GM19238 (cell line): ENCODE data around the gene SAV1.
"Not testable (repeated sequence)": the region's sequence is repeated elsewhere in the genome, so short reads cannot be mapped to it uniquely, and the experiment has no call there.

Source experiments
- DNase-seq: peaks from one replicate; pipeline ENCODE4 v3.0.0; 2011; ENCODE audit warnings: low spot score; ENCODE audit not compliant: insufficient read length

SAV1 gene

DNA sequence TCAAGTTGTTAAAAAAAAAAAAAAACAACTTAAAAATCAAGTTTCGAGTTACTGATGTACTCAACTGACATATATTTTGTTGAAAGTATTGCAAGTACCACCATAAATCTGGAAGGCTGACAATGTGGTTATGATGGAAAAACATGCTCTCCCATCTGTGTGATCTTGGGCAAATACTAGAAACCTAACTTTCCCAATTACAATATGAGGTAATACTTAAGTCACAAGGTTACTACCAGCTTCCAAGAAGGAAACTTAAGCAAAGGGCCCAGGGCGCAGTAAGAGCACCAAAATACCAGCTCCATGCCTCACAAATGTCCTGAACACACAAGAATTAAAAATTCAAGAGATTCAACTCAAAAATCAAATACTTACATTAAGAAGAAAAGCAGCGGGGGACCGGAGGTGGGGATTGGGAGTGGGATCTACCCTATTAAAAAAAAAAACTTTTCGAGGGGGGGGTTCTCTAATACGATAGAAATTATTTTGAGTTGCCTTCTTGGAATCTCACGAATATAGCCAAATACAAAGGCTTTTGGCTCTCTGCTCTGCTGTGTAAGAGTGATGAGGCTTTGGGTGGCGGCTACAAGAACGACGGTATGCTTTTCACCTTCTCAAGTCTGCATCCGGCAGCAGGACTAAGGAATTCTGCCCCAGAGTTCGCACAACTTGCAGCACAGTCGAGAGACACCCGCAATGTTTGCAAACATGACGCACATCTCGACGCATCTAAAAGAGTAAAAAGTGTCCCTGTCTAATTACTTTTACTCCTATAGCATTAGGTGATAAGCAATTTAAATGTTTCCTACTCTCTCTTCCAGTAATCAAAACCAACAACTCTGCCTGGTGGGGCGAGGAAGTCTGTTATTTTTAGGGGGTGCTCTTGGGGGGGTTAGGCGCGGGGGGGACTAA, 1.1 kb downstream of the SAV1 start:
- DNase-seq, result no peak

DNA sequence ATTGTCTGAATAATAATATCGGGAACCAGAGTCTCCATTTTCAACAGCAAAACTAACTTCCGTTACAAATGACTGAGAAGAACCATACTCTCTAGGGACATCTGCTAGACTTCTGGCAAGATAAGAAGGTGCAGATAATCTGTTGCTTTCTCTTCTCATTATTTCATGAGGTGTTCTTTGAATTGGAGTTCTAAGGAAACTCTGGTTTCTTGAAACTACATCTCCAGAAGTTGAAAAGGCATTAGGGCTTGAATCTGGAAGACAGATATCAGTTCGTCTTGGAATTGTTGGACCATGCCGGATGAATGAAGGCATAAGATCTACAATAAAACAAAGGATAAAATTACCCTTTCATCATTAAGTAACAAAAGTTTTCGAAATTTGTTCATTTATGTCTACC, 2.8 kb downstream of the SAV1 start:
- DNase-seq, result not testable (repeated sequence)

DNA sequence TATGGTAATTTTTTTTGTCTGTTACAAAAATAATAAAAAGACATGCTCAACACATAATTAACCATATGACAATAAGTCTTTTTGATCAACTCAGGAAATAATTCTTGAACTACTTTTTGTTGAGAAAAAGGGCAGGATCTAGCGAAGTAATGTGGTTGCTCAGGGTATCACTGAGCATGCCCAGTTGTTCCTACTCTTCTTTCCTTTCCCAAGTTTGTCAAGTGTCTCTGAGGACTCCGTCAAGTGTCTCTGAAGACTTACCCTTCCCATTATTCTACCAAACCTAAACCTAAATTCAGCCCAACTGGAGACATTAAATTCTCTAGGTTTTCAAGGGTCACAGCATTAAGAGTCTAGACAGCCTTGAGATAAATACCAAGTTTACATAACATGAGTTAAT, 3.5 kb downstream of the SAV1 start:
- DNase-seq, result not testable (repeated sequence)

DNA sequence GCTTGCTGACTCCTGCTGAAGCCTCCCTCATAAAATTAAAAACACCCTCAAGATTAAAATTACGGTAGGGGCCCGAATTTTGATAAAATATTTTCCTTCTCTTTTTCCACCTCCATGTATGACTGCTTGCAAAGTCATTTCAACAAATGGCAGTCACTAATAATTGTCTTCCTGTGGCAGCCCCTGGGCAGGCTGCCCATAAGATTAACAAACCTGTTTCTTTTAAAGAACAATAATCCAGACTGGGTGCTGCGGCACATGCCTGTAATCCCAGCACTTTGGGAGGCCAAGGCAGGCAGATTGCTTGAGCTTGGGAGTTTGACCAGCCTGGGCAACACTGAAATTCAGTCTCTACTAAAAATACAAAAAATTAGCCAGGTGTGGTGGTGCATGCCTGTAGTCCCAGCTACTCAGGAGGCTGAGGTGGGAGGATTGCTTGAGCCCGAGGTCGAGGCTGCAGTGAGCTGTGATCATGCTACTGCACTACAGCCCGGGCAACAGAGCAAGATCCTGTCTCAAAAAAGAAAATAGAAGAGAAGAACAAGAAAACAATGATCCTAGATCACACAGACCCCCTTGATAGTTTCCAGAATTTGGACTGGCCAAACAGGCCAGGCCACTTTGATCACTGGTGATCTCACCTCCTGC, 8.7 kb downstream of the SAV1 start:
- DNase-seq, result no peak

DNA sequence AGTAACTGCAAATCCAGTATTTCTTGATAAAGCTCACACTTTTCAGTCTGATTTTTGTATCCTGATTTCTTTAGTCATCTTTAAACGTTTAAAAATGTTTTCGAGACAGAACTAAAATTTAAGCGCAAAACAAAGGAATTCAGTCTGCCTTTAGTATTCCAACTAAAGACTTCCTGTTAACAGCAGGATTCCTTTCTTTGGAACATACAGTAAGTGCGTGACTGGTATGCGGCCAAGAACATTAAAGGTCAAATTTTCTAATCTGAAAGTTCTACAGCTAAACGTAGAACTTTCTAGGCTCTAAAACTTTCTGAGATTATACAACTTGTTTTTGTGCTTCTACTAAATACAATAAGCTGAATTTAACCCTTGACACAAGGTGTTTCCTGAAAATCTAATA, 9.9 kb downstream of the SAV1 start:
- no peak for DNase-seq

DNA sequence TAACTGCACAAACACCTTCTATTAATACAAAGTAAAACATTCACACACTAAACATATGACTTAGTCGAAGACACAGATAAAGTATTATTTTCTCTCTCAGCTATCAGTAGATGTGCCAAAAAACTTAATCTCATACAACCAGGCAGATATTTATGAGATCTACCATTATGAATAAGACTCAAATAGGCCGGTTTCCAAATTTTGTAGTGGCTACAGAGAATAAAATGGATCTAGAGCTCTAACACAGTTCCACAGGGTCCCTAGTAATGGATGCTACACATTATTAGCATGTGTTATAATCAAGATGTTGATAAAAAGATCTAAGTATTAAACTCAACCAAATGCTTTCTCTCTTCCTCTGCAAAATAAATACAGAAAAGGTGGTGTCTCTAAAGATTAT, 10.4 kb downstream of the SAV1 start:
- DNase-seq, result no peak

DNA sequence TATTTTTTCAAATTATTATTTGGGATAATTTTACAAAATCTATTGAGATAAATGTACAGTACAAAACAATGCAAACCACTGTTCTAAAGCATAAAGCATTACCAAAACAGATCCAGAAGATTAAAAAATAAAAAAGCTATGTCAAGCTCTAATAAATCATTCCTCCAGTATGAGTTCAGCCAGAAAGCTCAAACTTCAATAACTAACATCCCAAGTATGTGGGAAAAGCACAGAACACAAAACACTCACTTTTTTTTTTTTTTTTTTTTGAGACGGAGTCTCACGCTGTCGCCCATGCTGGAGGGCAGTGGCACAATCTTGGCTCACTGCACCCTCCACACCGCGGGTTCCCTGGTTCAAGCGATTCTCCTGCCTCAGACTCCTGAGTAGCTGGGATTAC, 11.3 kb downstream of the SAV1 start:
- DNase-seq, result no peak

DNA sequence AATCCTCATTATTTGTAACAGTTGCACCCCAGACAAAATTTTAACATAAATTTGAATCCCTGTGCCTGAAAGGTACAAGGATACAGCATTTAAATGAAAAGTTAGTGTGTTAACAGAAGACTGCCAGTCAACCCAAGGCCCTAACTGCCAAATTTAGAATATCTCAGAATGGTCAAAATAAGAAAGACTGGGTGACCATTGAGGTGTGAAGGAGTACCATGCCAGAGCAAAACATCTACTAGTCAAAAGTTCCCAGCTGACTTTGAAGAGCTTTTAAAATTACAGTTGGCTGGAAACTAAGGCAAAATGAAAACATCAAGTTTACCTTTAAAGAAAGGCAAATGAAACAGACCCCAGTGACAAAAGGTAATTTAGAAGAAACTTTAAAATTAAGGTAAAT, 18.4 kb downstream of the SAV1 start:
- DNase-seq, result peak; percentile 8

DNA sequence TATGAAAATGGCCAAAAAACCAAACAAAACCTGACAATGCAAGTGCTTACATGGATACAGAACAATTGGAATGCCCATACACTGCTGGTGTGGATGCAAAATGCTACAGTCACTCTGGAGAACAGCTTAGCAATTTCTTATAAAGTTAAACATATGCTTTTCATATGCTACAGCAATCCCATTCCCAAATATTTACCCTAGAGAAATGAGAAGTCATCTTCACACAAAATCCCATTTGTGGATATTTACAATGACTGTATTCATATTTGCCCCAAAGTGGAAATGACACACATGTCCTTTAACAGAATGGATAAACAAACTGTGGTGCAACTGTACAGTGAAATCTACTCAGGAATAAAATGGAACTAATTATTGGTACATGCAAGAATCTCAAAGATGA, 20.4 kb downstream of the SAV1 start:
- no peak for DNase-seq

DNA sequence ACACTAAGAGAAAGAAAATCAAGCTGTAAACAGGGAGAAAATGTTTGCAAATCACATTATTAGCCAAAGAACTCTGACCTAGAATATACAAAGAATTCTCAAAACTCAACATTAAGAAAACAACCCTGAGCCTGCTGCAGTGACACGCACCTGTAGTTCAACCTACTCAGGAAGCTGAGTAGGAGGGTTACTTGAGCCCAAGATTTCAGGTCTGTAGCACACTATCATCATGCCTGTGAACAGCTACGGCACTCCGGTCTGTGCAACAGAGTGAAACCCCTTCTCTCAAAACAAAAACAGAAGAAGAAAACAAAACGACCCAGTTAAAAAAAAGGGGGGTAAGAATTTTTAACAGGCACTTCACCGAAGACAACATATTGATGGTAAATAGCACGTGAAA, 20.8 kb downstream of the SAV1 start:
- no peak for DNase-seq

DNA sequence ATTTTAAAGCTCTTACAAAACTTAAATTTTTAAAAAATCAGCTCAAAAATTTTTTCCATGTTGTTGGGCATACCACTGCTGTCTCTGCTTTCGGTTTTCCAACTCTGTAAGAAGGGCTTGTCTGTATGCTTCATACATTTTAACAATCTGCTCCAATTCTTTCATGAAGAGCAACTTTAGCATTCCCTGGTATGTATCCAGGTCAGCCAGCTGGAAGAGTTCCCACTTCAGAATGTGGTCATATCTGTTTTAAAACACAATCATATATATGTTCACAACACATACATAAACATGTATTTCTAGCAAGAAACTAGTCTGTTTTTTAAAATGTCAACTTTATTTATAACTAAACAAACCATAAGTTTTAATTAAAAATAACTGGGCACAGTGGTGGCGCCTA, 33.0 kb downstream of the SAV1 start:
- DNase-seq, result no peak

DNA sequence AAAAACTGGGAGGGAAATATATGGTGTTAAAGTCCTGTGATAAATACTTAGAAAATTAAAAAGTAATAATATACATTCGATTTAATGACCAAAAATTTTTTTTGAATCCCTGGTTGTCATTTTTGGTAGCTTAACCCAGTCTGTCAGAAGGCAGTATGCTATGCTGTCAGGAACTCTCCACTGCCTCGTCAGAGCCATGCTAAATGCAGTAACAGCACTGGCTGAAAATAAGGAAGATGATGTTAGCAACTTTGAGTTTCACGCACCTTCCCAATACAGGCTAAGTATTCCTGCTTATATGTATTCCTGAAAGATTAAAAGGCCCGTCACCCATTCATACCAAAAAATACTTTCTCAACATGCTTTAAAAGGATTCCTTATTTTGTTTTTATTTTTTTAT, 34.2 kb downstream of the SAV1 start:
- no peak for DNase-seq

DNA sequence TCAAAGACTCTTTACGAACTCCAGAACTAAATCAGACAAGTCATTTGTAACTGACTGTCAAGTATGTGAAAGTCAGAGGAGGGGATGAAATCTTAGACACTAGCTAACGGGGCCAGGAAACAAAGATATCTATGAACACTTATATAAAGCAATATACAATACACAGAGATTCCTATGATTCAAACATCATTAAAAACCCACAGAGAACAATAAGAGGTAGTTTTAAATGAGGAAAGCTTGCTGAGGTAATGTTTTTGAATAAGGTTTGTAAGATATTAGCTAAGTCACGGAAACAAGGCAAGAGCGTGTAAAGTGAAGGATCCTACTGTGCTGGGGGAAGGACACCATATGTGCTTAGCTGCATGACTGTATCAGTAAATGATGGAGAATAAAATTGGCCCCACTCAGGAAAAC, 36.7 kb downstream of the SAV1 start:
- no peak for DNase-seq

DNA sequence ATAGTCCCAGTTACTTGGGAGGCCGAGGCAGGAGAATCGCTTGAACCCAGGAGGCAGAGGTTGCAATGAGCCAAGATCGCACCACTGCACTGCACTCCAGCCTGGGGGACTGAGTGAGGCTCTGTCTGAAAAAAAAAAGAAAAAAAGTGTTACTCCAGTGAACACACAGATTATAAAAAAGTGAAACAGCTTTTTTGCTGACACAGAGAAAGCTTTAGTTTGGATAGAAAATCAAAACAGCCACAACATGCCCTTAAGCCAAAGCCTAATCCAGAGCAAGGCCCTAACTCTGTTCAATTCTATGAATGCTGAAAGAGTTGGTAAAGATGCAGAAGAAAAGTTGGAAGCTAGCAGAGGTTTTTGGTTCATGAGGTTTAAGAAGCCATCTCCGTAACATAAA, 43.2 kb downstream of the SAV1 start:
- DNase-seq, result not testable (repeated sequence)

DNA sequence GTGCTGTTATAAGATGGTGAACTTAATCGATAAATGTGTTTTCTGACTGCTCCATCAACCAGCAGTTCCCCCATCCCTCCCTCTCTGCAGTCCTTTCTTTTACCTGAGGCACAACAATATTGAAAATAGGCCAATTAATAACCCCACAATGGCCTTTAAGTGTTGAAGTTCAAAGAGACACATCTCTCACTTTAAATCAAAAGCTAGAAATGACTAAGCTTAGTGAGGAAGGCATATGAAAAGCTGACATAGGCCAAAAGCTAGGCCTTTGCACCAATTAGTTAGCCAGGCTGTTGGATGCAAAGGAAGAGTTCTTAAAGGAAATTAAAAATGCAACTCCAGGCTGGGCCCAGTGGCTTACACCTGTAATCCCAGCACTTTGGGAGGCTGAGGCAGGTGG, 43.7 kb downstream of the SAV1 start:
- no peak for DNase-seq

DNA sequence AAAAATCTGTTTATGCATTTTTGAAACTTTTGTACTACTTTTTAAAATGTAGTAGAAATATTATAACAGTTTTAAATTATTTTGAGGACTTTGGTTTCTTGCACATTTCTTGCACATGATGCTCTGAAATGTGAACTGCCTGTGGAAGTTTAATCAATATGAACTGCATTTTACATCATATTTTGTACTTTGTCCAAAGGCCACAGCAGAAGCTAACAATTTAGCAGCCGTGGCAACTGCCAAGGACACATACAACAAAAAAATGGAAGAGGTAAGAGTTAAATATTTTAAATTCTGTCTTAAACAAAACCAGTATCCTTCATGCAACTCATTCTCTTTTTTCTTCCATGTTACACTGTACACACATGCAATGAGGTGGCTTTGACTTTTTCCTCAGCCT, 45.1 kb downstream of the SAV1 start:
- no peak for DNase-seq

DNA sequence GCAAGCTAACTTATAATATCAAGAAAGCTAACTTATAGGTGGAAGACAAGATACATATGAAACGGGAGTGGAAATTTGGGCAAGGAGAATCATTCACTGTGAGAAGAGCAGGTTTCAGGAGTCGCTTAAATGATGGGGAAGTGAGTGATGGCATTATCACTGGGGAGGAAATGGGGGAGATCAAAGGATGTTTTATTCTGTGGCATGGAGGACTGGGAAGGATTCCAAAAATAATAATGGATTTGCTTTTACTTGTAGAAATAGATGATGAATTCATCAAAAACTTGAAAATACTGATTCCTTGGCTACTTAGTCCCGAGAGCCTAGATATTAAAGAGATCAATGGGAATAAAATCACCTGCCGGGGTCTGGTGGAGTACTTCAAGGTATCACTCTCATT, 47.8 kb downstream of the SAV1 start:
- no peak for DNase-seq

DNA sequence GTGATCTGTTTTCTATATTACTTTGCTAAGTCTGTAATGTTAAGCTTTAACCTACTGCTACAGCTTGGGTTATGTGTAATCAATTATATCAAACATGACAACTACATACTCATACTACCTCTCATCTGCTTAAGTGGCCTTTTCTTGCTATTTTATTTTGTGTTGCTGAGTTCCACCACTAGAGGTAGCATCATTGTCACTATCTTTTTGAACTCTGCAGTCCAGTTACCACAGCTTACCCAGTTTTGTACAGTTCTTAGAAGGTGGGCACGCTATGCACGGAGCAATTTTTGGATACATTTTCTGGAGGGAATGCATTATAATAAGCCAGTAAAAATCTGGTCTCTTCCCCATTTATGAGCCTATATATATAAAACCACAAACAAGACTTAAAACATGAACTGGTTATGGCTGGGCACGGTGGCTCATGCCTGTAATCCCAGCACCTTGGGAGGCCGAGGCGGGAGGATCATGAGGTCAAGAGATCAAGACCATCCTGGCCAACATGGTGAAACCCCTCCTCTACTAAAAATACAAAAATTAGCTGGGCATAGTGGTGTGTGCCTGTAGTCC, 48.5 kb downstream of the SAV1 start:
- DNase-seq, result no peak

DNA sequence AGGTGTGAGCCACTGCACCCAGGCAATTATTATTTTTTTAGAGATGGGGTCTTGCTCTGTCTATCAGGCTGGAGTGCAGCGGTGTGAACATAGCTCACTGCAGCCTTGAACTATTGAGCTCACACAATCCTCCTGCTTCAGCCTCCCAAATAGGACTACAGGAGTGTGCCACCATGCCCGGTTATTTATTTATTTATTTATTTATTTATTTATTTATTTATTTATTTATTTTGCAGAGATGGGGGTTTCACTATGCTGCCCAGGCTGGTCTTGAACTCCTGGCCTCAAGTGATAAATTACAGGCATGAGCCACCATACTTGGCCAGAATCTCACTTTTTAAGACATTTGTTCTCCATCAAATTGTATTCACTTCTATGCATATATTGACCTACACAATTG, 51.8 kb downstream of the SAV1 start:
- DNase-seq, result no peak

DNA sequence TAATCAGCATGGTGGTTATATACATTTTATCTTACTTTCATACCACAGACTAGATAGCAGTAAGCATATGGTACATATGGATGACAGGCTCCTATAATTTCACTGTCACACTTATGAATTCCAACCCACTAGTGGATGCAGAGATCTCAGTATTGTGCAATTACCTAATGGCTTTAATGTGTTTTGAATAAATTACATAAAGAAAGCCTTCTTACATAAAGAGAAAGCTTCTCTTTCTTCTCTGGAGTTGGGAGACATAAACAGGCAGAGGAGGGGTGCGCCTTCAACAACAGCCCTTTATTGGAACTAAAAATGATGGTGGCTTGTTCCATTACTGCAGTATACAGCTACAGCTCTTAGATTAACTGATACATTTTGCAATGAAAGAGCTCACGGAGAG, 52.6 kb downstream of the SAV1 start:
- DNase-seq, result no peak

DNA sequence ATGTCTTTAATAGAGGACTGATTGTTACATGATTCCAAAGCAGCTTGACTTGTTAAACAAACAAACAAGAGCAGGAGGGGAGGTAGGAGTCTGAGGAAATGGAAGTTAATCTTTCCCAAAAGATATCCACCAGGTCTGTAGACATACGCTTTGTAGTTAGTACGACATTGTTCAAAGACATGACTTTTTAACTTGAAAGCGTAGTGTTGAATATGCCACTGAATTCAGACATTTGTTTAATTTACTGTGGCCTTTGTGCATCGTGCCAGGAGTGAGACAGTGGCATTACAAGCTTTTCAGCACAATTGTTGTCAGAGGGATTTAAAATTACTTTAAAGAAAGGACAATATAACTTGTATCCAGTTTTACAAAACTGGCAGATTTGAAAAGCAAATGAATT, 53.0 kb downstream of the SAV1 start:
- no peak for DNase-seq

DNA sequence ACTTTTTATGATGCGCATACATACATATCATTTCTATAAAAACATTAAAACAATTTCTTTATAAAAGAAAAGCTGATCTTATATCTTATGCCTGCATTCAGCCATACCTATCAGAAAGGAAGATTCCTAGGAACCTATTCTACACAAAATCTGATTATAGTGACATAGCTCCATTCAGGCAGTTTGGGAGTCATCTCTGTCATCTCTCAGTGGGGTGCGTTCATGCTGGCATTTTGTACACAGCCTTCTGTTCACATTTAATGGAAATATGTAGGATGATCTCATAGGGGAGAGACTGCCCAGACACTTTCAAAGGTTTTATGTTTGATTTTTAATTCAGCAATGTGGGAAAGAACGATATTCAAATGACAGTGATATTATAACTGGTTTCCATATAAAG, 55.3 kb downstream of the SAV1 start:
- no peak for DNase-seq

DNA sequence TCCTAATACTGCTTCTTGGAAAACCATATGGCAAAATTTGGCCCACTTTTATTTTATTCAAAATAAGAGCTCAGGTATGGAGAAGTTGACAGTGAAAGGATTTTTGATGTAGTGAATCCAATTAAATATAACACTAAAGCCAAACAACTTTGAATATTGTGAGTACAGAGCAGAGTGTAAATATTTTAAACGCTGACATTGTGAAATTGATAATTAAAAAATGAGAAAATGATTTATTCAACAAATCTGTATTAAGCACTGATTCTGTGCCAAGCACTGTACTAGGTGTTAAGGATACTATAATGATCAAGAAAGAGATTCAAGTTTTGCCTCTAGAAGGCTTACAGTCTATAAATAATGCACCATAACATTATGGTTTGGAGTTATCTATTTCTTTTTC, 57.6 kb downstream of the SAV1 start:
- no peak for DNase-seq
